GM21576 (cell line): Measurements from ENCODE around the gene SCN5A.

Source experiments
- ATAC-seq: cut with Tn5 transposase; IDR thresholded peaks from one replicate; pipeline ENCODE4 v1.9.1; 2021; ENCODE audit warnings: mild to moderate bottlenecking, moderate library complexity; ENCODE audit not compliant: unreplicated experiment

SCN5A gene

GRCh38 chr3:38511546-38511945, 137.9 kb downstream of the SCN5A start:
- no peak for ATAC-seq

GRCh38 chr3:38510631-38511030, 138.9 kb downstream of the SCN5A start:
- no peak for ATAC-seq

GRCh38 chr3:38509732-38510131, 139.8 kb downstream of the SCN5A start:
- no peak for ATAC-seq

- ATAC-seq = peak; percentile 95
Observed at GRCh38 chr3:38507120-38507519, 142.4 kb downstream of the SCN5A start.

- ATAC-seq = no peak
Observed at GRCh38 chr3:38500688-38501417, 148.6 kb downstream of the SCN5A start.
